ENCODE results near the gene ID3. TPM values are rescaled to one million over a fixed set of nuclear protein-coding genes. Genes with fewer than 3 reads are reported as not detected.
A peak's percentile ranks its signal among the peaks of the same experiment; 100 is the strongest.

ID3 gene
- total RNA-seq, 1 donor from 2014 or later = 487 TPM

- no peak for TF ChIP-seq CTCF (IDR thresholded peaks at IDR 0.05; ENCODE audit: unreplicated experiment)
- Mint-ChIP-seq H3K27ac (peak overlapping the region; percentile 100), H3K4me1 (peaks cover 74% of the 10 kb centered on the region), H3K9me3 (no peaks in the 10 kb centered on the region), H3K36me3 (no peaks in the 10 kb centered on the region), H3K27me3 (ENCODE audit: low read depth) (no peaks in the 10 kb centered on the region), H3K4me3 (peak overlapping the region; percentile 48)
- DNase-seq (ENCODE audit: low spot score in 2 of 2, unreplicated experiment in 2 of 2) = no peak
These were observed 6.5 kb upstream of the ID3 start for GRCh38 chr1:23565776-23566175.

GRCh38 chr1:23564529-23565122 is 5.3 kb upstream of the ID3 start:
- Mint-ChIP-seq H3K9me3 (no peaks in the 10 kb centered on the region), H3K36me3 (no peaks in the 10 kb centered on the region), H3K4me3 (no peak overlapping the region), H3K4me1 (peaks cover 80% of the 10 kb centered on the region), H3K27ac (peak overlapping the region; percentile 100), H3K27me3 (ENCODE audit: low read depth) (no peaks in the 10 kb centered on the region)
- TF ChIP-seq CTCF (IDR thresholded peaks at IDR 0.05; ENCODE audit: unreplicated experiment) = no peak
- no peak for DNase-seq (ENCODE audit: low spot score in 2 of 2, unreplicated experiment in 2 of 2)

DNA sequence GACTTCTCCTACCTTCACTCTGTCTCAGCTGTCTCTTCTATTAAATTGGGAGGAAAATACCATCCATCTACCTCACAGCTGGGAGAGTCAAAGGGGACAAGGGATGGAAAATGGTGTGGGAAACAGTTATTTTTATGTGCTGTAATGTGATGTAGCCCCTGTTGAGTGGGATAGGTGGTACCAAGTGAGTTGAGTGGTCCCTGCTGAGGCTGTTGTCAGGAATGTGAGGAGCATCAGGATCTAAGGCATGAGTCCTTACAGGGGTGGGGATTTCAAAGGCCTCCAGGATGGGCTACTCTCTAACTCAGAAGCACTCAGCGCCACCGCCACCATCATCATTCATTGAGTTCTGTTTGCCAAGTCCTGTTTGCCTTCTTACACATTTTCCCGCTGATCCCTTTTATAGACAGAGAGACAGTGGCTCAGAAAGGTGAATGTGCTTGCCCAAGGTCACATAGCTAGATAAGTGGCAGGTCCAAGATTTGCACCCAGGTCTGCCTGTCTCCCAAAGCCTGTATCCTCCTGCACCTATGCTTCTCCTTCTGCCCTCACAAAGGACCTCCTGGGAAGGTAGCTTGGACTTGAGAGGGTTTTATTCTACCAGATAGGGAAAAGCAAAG is 4.6 kb upstream of the ID3 start:
- no peaks in the 10 kb centered on the region for H3K9me3 Mint-ChIP-seq
- H3K4me1 Mint-ChIP-seq = peaks cover 74% of the 10 kb centered on the region
- no peaks in the 10 kb centered on the region for H3K27me3 Mint-ChIP-seq (ENCODE audit: low read depth)
- peak overlapping the region; percentile 17 for H3K4me3 Mint-ChIP-seq
- no peaks in the 10 kb centered on the region for H3K36me3 Mint-ChIP-seq
- peak overlapping the region; percentile 100 for H3K27ac Mint-ChIP-seq
- TF ChIP-seq CTCF (IDR thresholded peaks at IDR 0.05; ENCODE audit: unreplicated experiment) = no peak
- no peak for DNase-seq (ENCODE audit: low spot score in 2 of 2, unreplicated experiment in 2 of 2)

GRCh38 chr1:23563003-23563402 is 3.7 kb upstream of the ID3 start:
- TF ChIP-seq CTCF (IDR thresholded peaks at IDR 0.05; ENCODE audit: unreplicated experiment) = no peak
- H3K27me3 Mint-ChIP-seq (ENCODE audit: low read depth) = no peaks in the 10 kb centered on the region
- no peaks in the 10 kb centered on the region for H3K36me3 Mint-ChIP-seq
- H3K4me3 Mint-ChIP-seq = peak overlapping the region; percentile 17
- no peaks in the 10 kb centered on the region for H3K9me3 Mint-ChIP-seq
- DNase-seq (ENCODE audit: low spot score in 2 of 2, unreplicated experiment in 2 of 2) = no peak
- peak overlapping the region; percentile 100 for H3K27ac Mint-ChIP-seq
- peaks cover 69% of the 10 kb centered on the region for H3K4me1 Mint-ChIP-seq

GRCh38 chr1:23562137-23562876 is 3.0 kb upstream of the ID3 start:
- H3K36me3 Mint-ChIP-seq = peaks cover 4% of the 10 kb centered on the region
- TF ChIP-seq CTCF (IDR thresholded peaks at IDR 0.05; ENCODE audit: unreplicated experiment) = no peak
- peak; percentile 94 for DNase-seq (ENCODE audit: low spot score in 2 of 2, unreplicated experiment in 2 of 2)
- peak overlapping the region; percentile 49 for H3K4me3 Mint-ChIP-seq
- peak overlapping the region; percentile 100 for H3K27ac Mint-ChIP-seq
- H3K27me3 Mint-ChIP-seq (ENCODE audit: low read depth) = no peaks in the 10 kb centered on the region
- H3K9me3 Mint-ChIP-seq = no peaks in the 10 kb centered on the region
- H3K4me1 Mint-ChIP-seq = peaks cover 70% of the 10 kb centered on the region
